ENCODE measurements around the gene GALK2.
"Not testable (repeated sequence)": the region's sequence is repeated elsewhere in the genome, so short reads cannot be mapped to it uniquely, and the experiment has no call there.

The GALK2 gene

DNA sequence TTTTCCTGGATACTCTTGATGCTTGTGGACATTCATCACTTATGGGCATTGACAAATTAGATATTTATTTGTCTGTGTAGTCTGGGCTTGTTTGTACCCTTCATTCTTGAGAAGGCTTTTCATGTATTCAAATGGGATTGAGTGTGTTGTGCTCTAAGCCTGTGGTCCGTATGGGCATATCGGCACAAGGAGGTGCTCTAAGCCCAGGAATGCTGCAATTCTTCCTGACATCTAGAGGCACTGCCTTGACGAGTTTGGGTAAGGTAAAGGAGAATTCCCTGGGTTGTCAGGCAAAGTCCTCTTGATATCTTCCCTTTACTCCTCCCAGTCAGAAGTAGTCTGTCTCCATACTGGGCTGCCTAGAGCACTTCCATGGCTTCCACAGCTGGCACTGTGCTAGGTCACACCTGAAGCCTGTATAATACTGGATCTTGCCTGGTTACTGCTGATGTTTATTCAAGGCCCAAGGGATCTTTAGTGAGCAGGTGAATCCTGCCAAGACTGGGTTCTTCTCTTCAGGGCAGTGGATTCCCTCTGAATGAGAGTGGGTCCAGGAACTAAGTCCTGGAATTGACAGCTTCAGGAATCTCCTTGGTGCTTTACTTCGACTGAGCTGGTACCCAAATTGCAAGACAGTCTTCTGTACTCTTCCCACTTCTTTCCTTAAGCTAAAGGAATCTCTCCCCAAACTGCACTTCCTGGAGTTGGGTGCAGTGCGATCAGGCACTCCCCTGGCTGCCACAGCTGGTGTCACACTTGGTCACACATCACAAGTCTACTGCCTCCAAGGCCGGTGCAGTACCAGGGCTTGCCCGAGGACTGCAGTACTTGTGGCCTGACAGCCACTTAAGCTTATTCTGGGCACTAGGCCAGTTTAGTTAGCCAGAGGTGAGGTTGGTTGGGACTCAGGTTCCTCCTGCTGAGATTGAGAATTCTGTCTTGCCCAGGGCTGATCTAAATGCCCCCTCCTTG lies 46.0 kb downstream of the GALK2 start:
- in situ Hi-C loops (cut with MboI; ENCODE audit: low sequenced_read_pairs), result no loop called here

DNA sequence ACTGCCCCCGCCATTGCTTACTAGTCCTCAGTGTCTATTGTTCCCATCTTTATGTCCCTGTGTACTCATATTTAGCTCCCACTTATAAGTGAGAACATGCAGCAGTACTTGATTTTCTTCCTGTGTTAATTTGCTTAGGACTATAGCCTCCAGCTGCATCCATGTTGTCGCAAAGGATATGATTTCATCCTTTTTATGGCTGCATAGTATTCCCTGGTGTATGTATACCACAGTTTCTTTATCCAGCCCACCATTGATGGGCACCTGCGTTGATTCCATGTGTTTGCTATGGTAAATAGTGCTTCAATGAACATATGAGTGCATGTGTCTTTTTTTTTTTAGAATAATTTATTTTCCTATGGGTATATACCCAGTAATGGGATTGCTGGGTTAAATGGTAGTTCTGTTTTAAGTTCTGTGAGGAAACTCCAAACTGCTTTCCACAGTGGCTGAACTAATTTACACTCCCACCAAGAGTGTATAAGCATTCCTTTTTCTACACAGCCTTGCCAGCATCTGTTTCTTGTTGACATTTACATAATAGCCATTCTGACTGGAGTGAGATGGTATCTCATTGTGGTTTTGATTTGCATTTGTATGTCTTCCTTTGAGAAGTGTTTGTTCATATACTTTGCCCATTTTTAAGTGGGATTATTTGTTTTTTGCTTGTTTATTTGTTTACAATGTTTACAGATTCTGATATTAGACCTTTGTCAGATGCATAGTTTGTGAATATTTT lies 53.7 kb downstream of the GALK2 start:
- in situ Hi-C loops (cut with MboI; ENCODE audit: low sequenced_read_pairs), result no loop called here

DNA sequence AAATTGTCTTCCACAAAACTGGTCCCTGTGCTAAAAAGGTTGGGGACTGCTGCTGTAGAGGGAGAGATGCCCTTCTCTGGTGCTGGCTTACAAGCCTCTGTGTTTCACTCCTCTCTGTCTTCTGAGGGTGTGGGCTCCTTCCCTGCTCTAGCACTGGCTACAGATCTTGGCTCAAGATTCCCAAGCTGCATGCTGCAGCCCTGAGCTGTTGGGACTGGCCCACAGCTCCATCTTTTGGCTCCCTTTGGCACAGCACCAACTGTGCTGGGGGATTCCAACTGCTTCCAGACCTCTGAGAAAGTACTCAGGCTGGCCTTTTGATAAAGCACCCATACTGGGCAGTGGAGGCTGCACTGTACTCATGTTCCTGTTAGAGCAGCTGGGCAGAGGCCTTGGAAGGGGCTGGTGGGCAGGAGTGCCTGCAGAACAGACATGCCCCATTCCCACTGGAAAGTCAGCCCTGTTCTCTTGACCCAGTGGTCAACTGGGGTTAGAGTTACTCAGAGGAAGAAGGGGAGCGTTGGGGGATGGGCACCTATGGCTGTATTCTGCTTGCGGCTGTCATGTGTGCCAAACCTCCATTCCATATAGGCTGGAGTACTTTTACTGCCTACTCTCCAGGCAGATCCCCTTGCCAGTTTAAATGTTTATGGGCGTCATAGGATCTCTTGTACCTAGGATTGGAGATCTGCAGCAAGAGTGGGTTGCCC lies 55.7 kb downstream of the GALK2 start:
- in situ Hi-C loops (cut with MboI; ENCODE audit: low sequenced_read_pairs), result no loop called here

DNA sequence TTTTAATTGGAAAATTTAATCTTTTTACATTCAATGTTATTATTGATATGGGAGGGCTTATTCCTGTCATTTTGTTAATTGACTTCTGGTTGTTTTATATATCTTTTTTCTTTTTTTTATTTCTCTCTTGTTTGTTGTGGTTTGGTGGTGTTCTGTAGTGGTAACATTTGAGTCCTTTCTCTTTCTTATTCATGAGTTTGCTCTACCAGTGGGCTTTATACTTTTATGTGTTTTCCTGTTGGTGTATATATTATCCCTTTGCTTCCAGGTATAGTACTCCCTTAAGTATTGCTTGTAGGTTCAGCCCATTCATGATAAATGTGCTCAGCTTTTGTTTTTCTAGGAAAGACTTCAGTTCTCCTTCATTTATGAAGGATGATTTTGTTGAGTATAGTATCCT lies 57.6 kb downstream of the GALK2 start:
- in situ Hi-C loops (cut with MboI; ENCODE audit: low sequenced_read_pairs), result no loop called here

GRCh38 chr15:49229922-49230321 lies 59.9 kb downstream of the GALK2 start:
- in situ Hi-C loops (cut with MboI; ENCODE audit: low sequenced_read_pairs), result no loop called here

DNA sequence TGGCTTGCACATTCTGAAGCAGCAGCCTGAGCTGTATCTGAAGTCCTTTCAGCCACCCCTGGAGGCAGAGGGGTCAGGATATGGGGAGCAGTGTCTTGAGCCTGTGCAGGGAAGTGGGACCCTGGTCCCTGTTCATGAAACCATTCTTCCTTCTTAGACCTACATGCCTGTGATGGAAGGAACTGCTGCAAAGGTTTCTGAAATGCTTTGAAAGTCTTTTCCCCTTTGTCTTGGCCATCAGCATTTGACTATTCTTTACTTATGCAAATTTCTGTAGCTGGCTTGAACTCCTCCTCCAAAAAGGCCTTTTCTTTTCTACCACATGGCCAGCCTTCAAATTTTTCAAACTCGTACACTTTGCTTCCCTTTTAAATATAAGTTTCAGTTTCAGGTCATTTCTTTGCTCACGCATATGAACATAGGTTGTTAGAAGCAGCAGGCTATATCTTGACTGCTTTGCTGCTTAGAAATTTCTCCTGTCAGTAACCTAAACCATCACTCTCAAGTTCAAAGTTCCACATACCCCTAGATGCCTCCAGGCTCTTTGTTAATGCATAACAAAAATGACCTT lies 62.3 kb downstream of the GALK2 start:
- in situ Hi-C loops (cut with MboI; ENCODE audit: low sequenced_read_pairs), result no loop called here

- in situ Hi-C loops (cut with MboI; ENCODE audit: low sequenced_read_pairs), result no loop called here
Measured at GRCh38 chr15:49235446-49236124, 65.5 kb downstream of the GALK2 start.

- in situ Hi-C loops (cut with MboI; ENCODE audit: low sequenced_read_pairs), result no loop called here
Measured at GRCh38 chr15:49236869-49237268, 66.8 kb downstream of the GALK2 start.

- in situ Hi-C loops (cut with MboI; ENCODE audit: low sequenced_read_pairs), result no loop called here
Measured at GRCh38 chr15:49238342-49238741, 68.3 kb downstream of the GALK2 start.

DNA sequence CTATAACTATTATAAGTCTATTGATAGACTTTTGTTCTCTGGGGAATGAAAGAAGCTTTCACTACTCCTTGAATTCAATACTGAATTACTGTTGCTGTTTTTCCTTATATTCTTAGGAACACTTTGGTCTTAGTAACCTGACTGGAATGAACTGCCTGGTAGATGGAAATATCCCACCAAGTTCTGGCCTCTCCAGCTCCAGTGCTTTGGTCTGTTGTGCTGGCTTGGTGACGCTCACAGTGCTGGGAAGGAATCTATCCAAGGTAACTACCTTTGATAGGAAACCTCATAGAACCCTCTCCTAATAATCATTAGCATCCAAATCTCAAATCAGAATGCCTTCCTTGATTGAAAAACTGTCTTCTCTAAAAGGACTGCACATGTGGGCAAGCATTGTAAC lies 69.1 kb downstream of the GALK2 start:
- in situ Hi-C loops (cut with MboI; ENCODE audit: low sequenced_read_pairs), result no loop called here

DNA sequence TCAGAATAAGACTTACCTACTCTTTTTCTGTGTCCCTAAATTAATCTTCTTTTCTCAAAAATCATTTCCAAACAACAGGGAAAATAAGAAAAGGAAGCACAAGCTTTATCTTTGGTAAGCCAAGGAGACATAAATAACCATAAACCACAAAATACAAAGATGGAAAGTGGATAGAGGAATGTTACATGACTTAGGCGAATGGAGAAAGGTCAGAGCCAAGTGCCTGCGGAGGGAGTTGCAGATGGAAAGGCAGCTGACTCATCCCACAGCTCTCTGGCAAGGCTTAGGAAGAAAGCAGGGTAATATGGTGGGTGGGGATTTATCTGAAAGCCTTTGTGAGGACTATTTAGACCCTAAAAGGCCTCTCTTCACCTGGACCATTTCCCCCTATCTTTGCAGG lies 72.8 kb downstream of the GALK2 start:
- in situ Hi-C loops (cut with MboI; ENCODE audit: low sequenced_read_pairs), result no loop called here

- in situ Hi-C loops (cut with MboI; ENCODE audit: low sequenced_read_pairs), result no loop called here
Measured at GRCh38 chr15:49247556-49248110, 77.6 kb downstream of the GALK2 start.

DNA sequence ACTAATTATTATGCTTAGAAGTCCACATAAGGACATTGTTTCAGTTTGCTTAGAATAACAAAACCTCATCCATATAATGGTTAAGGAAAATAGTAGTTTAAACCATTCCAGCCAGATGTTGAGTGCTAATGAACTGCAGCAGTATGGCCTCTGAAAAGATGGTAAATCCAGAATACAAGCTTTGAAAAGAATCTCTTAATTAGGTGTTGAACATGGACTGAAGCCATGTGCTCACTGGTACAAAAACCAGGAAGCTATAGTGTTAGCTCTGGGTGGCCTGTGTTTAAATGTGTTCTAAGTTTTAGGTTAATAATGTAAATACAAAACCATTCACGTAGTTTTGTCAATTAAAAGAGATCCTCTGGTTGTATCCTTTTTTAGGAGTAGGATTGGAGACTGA lies 78.2 kb downstream of the GALK2 start:
- in situ Hi-C loops (cut with MboI; ENCODE audit: low sequenced_read_pairs), result no loop called here

- in situ Hi-C loops (cut with MboI; ENCODE audit: low sequenced_read_pairs), result no loop called here
Measured at GRCh38 chr15:49255966-49256759, 86.1 kb downstream of the GALK2 start.

DNA sequence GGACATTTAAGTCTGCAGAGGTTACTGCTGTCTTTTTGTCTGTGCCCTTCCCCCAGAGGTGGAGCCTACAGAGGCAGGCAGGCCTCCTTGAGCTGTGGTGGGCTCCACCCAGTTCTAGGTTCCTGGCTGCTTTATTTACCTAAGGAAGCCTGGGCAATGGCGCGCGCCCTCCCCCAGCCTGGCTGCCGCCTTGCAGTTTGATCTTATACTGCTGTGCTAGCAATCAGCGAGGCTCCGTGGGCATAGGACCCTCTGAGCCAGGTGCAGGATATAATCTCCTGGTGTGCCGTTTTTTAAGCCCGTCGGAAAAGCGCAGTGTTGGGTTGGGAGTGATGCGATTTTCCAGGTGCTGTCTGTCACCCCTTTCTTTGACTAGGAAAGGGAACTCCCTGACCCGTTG lies 95.1 kb downstream of the GALK2 start:
- in situ Hi-C loops (cut with MboI; ENCODE audit: low sequenced_read_pairs), result not testable (repeated sequence)

DNA sequence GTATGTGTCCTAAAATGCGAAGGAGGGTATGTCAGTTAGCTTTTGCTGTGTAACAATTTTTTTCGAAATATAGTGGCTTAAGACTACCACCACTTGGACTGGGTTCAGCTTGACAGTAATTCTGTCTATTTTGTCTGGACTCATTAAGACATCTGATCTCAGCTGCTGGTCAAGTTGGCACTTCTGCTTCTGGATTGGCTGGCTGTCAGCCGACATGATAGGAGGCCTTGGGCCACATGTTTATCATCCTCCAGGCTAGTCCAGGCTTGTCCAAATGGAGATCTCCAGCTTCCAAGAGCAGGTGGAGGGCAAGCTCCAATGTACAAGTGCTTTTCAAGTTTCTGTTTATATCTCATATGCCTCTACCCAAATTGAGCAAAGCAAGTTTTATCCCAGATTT lies 95.9 kb downstream of the GALK2 start:
- in situ Hi-C loops (cut with MboI; ENCODE audit: low sequenced_read_pairs), result no loop called here

DNA sequence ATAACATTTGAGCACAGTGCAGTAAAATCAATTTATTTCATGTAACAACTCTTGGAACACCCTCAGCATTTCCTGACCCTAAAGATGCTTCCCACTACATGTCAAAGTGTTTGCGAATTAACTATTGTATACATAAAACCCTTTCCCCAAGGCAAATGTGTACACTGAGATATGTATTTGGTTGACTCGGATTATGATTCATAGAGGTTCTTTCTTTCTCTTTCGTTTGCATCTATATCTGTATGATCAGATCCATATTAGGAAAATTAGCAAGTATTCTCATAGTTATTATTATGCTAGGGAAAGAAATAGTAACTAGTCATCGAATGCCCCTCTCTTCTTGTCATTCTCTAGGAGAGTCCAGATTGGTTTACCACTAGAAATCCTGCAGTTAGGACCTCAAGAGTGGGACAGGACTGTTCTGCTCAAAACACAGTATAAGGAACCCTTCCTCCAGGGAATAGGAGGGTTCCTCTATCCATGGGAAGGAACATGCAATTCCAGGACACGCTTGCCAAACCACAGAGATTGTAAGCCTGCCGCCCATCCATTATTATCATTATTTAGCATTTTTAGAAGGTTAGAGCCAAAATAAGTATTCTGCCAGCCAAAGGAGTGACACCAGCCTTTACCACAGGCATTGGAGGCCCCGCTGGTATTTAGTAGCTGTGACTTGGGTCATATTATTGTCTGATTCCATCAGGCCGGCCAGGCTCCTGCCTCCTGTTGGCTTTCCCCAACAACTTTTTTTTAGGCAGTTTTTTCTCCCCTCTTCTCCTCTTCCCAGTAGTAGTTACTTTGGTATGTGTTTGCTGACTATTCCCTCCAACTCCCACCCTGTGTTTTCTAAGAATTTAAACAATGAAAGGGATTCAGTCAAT lies 100.7 kb downstream of the GALK2 start:
- in situ Hi-C loops (cut with MboI; ENCODE audit: low sequenced_read_pairs), result no loop called here

GRCh38 chr15:49273734-49274318 lies 103.8 kb downstream of the GALK2 start:
- in situ Hi-C loops (cut with MboI; ENCODE audit: low sequenced_read_pairs), result no loop called here
